PC-9 (cell line): ENCODE measurements around the gene ZNF516. TPM values are rescaled to one million over a fixed set of nuclear protein-coding genes. Genes with fewer than 3 reads are reported as not detected.

Source experiments
- BruUV-seq: library from RNA; stranded (reverse); fragments of 400-500 nt; replicated peaks from 2 replicates; lab custom pipeline; 2021; lab: Mats Ljungman, UMichigan
- CTCF ChIA-PET: fragments of 300-600 bp; sonication (Branson Sonifier 250); formaldehyde crosslinking; loops from one replicate; lab custom pipeline; 2022; ENCODE audit warnings: antibody characterized with exemption; lab: Charles Lee
- POLR2A ChIA-PET: fragments of 300-600 bp; sonication (Branson Sonifier 250); formaldehyde crosslinking; loops from one replicate; lab custom pipeline; 2022; ENCODE audit warnings: antibody characterized with exemption; ENCODE audit not compliant: unreplicated experiment; lab: Charles Lee
- DNase-seq, 2 experiments: peaks; one replicate each; pipeline versions ENCODE4 v3.0.0 to v3.0.0-alpha.2; 2015 to 2022; ENCODE audit warnings: mixed read lengths in 1 of 2
- H2AFZ ChIP-seq: fragments of 200-600 bp; sonication (generic); 2 replicates; pipeline ENCODE4 v1.8.1; 2017; ENCODE audit warnings: antibody characterized with exemption
- H3F3A ChIP-seq: fragments of 200-600 bp; sonication (generic); 2 replicates; pipeline ENCODE4 v1.8.1; 2017; ENCODE audit warnings: antibody characterized with exemption, mild to moderate bottlenecking, low read depth; ENCODE audit not compliant: insufficient read depth
- H3K27ac ChIP-seq: fragments of 200-600 bp; sonication (generic); 2 replicates; pipeline ENCODE4 v1.6.1; 2016; ENCODE audit warnings: mixed run types
- H3K27me3 ChIP-seq: fragments of 200-600 bp; sonication (generic); 2 replicates; pipeline ENCODE4 v1.6.1; 2016; ENCODE audit warnings: low read depth, mixed run types; ENCODE audit not compliant: insufficient read depth
- H3K36me3 ChIP-seq: fragments of 200-600 bp; sonication (generic); 2 replicates; pipeline ENCODE4 v1.6.1; 2016; ENCODE audit warnings: low read depth, mixed run types
- H3K4me1 ChIP-seq: fragments of 200-600 bp; sonication (generic); replicated peaks from 2 replicates; pipeline ENCODE4 v1.6.1; 2016; ENCODE audit warnings: mixed run types; ENCODE audit not compliant: insufficient read depth
- H3K4me2 ChIP-seq: fragments of 200-600 bp; sonication (generic); 2 replicates; pipeline ENCODE4 v1.6.1; 2017; ENCODE audit warnings: mixed run types
- H3K4me3 ChIP-seq: fragments of 200-600 bp; sonication (generic); 2 replicates; pipeline ENCODE4 v1.6.1; 2016; ENCODE audit warnings: mixed run types
- H3K79me2 ChIP-seq: fragments of 200-600 bp; sonication (generic); 2 replicates; pipeline ENCODE4 v1.6.1; 2017; ENCODE audit warnings: low read depth, mixed run types
- H3K9me2 ChIP-seq: fragments of 200-600 bp; sonication (generic); 2 replicates; pipeline ENCODE4 v1.8.1; 2017; ENCODE audit warnings: mild to moderate bottlenecking; ENCODE audit not compliant: insufficient read depth
- H3K9me3 ChIP-seq: fragments of 200-600 bp; sonication (generic); 2 replicates; pipeline ENCODE4 v1.8.1; 2016; ENCODE audit warnings: low read depth; ENCODE audit not compliant: insufficient read depth
- H4K20me1 ChIP-seq: fragments of 200-600 bp; sonication (generic); 2 replicates; pipeline ENCODE4 v1.8.1; 2017; ENCODE audit not compliant: insufficient read depth
- EZH2 ChIP-seq: fragments of 200-600 bp; sonication (generic); IDR thresholded peaks from 2 replicates; pipeline ENCODE4 v1.8.0; 2017; ENCODE audit warnings: antibody characterized with exemption, low read depth
- intact Hi-C: fragments of 100-400 bp; cut with micrococcal nuclease; formaldehyde crosslinking; loops from one replicate; pipeline ENCODE4 v1.10.0; 2022; ENCODE audit not compliant: unreplicated experiment
- total RNA-seq: library from RNA; stranded (reverse); gene quantifications from 2 replicates; pipeline ENCODE4 v1.2.3, GENCODE V29; 2021
- TF ChIP-seq, protein P1 (sequence below): fragments of 200-600 bp; sonication (generic); conservative IDR thresholded peaks from 2 replicates; pipeline ENCODE4 v1.6.1; 2017; ENCODE audit warnings: mixed run types, antibody characterized with exemption, mild to moderate bottlenecking, moderate library complexity

Gene ZNF516
- total RNA-seq, 1 experiment from 2014 or later: 32.7 TPM

GRCh38 chr18:76432274-76432755, 62.7 kb downstream of the ZNF516 start:
- Histone ChIP-seq H3K27me3 (peaks cover 4% of the 10 kb centered on the region; the same call in 1 of the 2 replicates), H3K36me3 (no peaks in the 10 kb centered on the region), H3K9me2 (no peaks in the 10 kb centered on the region), H3K4me1 (no peaks in the 10 kb centered on the region; the same call in 1 of the 2 replicates), H2AFZ (no peak overlapping the region), H3K79me2 (0 out of 2 replicates have a peak, but pooled peaks cover 14% of the 10 kb centered on the region), H4K20me1 (peaks cover 48% of the 10 kb centered on the region), H3K4me2 (no peak overlapping the region), H3K27ac (no peak overlapping the region), H3F3A (no peaks in the 10 kb centered on the region), H3K9me3 (no peaks in the 10 kb centered on the region), H3K4me3 (no peak overlapping the region)
- ChIA-PET CTCF (no interaction called here), POLR2A (no interaction called here)
- intact Hi-C loops: no loop called here
- no peak for TF ChIP-seq EZH2
- TF ChIP-seq, protein P1, sequence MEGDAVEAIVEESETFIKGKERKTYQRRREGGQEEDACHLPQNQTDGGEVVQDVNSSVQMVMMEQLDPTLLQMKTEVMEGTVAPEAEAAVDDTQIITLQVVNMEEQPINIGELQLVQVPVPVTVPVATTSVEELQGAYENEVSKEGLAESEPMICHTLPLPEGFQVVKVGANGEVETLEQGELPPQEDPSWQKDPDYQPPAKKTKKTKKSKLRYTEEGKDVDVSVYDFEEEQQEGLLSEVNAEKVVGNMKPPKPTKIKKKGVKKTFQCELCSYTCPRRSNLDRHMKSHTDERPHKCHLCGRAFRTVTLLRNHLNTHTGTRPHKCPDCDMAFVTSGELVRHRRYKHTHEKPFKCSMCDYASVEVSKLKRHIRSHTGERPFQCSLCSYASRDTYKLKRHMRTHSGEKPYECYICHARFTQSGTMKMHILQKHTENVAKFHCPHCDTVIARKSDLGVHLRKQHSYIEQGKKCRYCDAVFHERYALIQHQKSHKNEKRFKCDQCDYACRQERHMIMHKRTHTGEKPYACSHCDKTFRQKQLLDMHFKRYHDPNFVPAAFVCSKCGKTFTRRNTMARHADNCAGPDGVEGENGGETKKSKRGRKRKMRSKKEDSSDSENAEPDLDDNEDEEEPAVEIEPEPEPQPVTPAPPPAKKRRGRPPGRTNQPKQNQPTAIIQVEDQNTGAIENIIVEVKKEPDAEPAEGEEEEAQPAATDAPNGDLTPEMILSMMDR: no peak
- no peak for DNase-seq
- no TSS peak for BruUV-seq

DNA sequence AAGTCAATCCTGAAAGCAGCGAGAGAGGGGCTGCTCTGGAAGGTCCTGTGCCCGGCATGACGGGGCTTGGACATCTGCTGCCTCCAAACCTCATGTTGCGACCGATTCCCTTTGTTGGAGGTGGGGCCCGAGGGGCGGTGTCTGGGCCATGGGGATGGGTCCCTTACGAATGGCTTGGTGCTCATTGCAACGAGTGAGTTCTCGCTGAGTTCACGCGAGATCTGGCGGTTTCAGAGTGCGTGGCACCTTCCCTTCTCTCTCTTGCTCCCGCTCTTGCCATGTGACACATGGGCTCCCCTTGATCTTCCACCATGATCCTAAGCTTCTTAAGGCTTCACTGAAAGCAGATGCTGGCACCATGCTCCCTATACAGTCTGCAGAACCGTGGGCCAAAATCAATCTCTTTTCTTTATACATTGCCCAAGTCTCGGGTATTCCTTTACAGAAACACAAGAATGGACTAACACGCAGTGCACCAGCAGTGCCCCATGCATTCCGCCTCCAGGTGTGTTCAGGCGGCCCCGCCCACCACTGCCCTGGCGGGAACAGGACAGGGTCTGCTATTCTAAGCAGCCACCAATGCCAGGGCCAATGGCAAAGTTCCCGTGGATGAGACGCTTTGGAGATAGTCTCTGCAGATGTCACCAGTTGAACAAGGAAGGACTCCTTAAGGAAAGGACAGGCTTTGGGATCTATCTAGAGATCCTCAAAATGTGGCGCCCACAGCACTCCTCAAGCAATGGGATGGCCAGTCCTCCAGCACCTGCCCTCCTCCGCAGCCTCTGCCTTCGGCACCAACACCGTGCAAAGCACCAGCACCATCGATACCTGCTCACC, 63.4 kb downstream of the ZNF516 start:
- no peak overlapping the region for H3K4me3 ChIP-seq
- no peaks in the 10 kb centered on the region for H3K9me2 ChIP-seq
- TF ChIP-seq, protein P1: no peak
- no peak for TF ChIP-seq EZH2
- H2AFZ ChIP-seq: no peak overlapping the region
- H3K4me1 ChIP-seq: no peaks in the 10 kb centered on the region; the same call in 1 of the 2 replicates
- H3K79me2 ChIP-seq: peaks cover 14% of the 10 kb centered on the region; the same call in 1 of the 2 replicates
- peaks cover 4% of the 10 kb centered on the region; the same call in 1 of the 2 replicates for H3K27me3 ChIP-seq
- BruUV-seq: no TSS peak
- no peaks in the 10 kb centered on the region for H3F3A ChIP-seq
- no peak for DNase-seq
- H3K36me3 ChIP-seq: no peaks in the 10 kb centered on the region
- H3K27ac ChIP-seq: no peak overlapping the region
- CTCF ChIA-PET: no interaction called here
- intact Hi-C loops: no loop called here
- peaks cover 50% of the 10 kb centered on the region for H4K20me1 ChIP-seq
- POLR2A ChIA-PET: no interaction called here
- H3K9me3 ChIP-seq: no peaks in the 10 kb centered on the region
- no peak overlapping the region for H3K4me2 ChIP-seq

GRCh38 chr18:76430636-76431035, 64.4 kb downstream of the ZNF516 start:
- TF ChIP-seq, protein P1: no peak
- TF ChIP-seq EZH2: no peak
- ChIA-PET CTCF (no interaction called here), POLR2A (no interaction called here)
- peaks cover 23% of the 10 kb centered on the region; the same call in 1 of the 2 replicates for H3K79me2 ChIP-seq
- BruUV-seq: no TSS peak
- H3K36me3 ChIP-seq: no peaks in the 10 kb centered on the region
- H4K20me1 ChIP-seq: peaks cover 50% of the 10 kb centered on the region
- no peak overlapping the region for H3K4me2 ChIP-seq
- no peaks in the 10 kb centered on the region for H3K9me2 ChIP-seq
- no peaks in the 10 kb centered on the region for H3K9me3 ChIP-seq
- DNase-seq: no peak
- H3K4me3 ChIP-seq: no peak overlapping the region
- no peaks in the 10 kb centered on the region; the same call in 1 of the 2 replicates for H3K4me1 ChIP-seq
- H3F3A ChIP-seq: no peaks in the 10 kb centered on the region
- H3K27me3 ChIP-seq: no peaks in the 10 kb centered on the region; the same call in 1 of the 2 replicates
- intact Hi-C loops: no loop called here
- H2AFZ ChIP-seq: no peak overlapping the region
- no peak overlapping the region for H3K27ac ChIP-seq
